Retinal pigment epithelial cell (primary cell): ENCODE results near the gene FAM163B.
"Not testable (repeated sequence)": the region's sequence is repeated elsewhere in the genome, so short reads cannot be mapped to it uniquely, and the experiment has no call there.

Experiments used
- DNase-seq: peaks from one replicate; pipeline ENCODE4 v3.0.0-alpha.2; 2010; ENCODE audit warnings: low read depth
- H3K4me3 ChIP-seq: 2 replicates; pipeline ENCODE4 v1.5.1; 2011; ENCODE audit warnings: mild to moderate bottlenecking, low read length, control low read depth, moderate library complexity
- TF ChIP-seq, protein P1 (sequence below): conservative IDR thresholded peaks from 2 replicates; pipeline ENCODE4 v1.5.1; 2011; ENCODE audit warnings: low read depth, low read length, control low read depth, inconsistent platforms

Gene FAM163B

DNA sequence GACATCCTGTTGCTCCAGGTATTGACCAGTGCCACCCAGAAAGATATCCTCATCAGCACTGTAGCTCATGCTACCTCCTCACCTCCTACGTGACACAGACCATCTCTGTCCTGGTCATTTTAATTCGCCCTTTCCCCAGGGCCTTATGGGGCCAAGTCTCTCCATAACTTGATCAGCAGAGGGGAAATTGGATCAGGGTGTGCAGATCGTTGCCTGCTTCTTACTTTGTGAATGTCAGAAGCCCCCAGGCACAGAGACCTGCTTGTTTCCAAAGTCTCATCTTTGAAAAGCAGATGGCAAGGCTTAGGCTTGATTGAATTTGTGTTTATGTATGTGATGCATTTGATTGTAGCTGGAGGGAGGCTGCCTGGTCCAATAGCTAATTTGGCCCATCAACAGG, 18.2 kb upstream of the FAM163B start:
- DNase-seq = no peak
- TF ChIP-seq, protein P1, sequence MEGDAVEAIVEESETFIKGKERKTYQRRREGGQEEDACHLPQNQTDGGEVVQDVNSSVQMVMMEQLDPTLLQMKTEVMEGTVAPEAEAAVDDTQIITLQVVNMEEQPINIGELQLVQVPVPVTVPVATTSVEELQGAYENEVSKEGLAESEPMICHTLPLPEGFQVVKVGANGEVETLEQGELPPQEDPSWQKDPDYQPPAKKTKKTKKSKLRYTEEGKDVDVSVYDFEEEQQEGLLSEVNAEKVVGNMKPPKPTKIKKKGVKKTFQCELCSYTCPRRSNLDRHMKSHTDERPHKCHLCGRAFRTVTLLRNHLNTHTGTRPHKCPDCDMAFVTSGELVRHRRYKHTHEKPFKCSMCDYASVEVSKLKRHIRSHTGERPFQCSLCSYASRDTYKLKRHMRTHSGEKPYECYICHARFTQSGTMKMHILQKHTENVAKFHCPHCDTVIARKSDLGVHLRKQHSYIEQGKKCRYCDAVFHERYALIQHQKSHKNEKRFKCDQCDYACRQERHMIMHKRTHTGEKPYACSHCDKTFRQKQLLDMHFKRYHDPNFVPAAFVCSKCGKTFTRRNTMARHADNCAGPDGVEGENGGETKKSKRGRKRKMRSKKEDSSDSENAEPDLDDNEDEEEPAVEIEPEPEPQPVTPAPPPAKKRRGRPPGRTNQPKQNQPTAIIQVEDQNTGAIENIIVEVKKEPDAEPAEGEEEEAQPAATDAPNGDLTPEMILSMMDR = no peak

DNA sequence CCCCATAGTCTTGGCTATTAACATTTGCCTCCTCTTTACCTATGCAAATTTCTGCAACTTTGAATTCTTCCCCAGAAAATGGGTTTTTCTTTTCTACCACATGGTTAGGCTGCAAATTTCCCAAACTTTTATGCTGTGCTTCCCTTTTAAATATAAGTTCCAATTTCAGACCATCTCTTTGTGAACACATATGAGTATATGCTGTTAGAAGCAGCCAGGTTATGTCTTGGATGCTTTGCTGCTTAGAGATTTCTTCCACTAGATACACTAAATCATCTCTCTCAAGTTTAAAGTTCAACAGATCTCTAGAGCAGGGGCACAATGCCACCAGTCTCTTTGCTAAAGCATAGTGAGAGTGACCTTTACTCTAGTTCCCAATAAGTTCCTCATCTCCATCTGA, 16.8 kb upstream of the FAM163B start:
- DNase-seq, H3K4me3 ChIP-seq: not testable (repeated sequence)

More for the DNA sequence above, 18.2 kb upstream of the FAM163B start:
- no peak overlapping the region for H3K4me3 ChIP-seq

DNA sequence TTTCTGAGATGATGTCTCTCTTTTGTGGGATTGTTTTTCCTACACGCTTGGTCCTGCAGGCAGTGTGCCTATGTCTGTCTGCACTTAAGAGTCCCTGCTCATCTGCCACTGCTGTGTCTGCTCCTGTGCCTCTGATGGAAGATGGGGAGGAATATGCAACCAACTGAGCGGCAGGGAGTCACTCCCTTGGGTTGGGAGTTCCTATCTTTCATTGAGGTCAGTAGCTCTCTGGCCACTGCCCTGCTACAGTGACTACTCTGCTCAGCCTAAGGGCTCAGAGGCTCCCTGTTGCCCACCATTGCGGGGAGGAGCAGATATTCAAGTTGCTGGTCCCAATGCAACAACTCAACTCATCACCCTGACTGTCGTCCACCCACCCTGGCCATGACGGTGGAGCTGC, 13.4 kb upstream of the FAM163B start:
- DNase-seq = no peak
- no peak overlapping the region for H3K4me3 ChIP-seq
- TF ChIP-seq, protein P1 = no peak

DNA sequence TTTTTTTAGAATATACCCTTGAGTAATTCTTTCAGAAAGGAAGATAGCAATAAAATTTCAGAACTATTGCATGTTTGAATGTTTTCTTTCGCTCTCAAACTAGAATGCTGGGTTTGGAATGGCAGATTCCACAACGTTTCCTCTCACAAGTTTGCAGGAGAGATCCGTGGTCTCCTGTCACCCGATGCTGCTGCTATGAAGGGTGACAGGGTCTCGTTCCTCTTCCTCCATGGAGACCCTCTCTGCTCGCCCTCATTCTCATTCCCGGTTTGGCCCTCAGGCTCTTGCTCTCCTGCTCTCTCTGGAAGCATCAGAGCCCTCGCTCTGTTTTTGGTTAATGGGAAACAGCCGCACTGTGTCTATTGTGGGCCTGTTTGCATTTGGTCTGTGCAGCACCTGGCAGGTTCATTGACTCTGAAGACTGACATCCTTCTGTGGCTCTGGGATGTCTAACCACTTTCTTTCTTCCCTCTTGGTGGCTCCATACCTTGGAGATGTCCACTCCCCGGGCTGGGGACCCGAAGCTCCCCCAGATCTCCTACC, 12.6 kb upstream of the FAM163B start:
- TF ChIP-seq, protein P1 = no peak
- H3K4me3 ChIP-seq = no peak overlapping the region
- no peak for DNase-seq

DNA sequence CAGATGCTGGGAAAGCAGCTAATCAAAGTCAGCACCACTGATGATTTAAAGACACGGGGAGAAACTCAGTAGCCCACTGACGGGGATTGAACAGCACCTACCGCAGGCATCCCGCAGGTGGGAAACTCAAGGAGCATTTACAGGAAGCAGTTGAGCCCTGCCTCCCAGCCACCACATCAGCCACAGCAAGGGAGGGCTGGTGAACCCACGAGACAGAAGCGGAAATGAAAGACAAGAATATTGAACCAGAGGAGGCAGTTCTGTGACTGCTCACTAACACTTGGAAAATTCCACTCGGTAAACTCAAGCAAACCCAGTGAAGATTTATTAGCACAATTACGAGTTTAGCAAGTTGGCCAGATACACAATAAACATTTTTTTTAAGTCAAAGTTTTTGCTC, 10.6 kb upstream of the FAM163B start:
- no peak overlapping the region for H3K4me3 ChIP-seq
- DNase-seq = no peak
- TF ChIP-seq, protein P1 = no peak

DNA sequence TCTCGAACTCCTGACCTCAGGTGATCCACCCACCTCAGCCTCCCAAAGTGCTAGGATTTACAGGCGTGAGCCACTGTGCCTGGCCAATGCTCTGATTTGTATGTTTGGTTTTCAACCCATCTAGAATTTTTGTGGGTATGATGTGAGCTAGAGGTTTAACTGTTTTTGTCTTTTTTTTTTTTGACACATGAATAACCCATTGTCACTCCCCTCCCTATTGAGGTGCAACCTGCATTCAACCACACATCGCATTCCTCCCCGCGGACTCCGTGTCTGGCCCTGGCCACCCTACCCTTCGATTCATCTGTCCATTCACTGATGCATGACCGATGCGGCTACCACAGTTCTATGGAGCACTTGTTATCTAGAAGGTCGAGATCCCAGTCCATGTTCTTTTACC, 9.5 kb upstream of the FAM163B start:
- DNase-seq = no peak
- TF ChIP-seq, protein P1 = no peak
- no peak overlapping the region for H3K4me3 ChIP-seq

DNA sequence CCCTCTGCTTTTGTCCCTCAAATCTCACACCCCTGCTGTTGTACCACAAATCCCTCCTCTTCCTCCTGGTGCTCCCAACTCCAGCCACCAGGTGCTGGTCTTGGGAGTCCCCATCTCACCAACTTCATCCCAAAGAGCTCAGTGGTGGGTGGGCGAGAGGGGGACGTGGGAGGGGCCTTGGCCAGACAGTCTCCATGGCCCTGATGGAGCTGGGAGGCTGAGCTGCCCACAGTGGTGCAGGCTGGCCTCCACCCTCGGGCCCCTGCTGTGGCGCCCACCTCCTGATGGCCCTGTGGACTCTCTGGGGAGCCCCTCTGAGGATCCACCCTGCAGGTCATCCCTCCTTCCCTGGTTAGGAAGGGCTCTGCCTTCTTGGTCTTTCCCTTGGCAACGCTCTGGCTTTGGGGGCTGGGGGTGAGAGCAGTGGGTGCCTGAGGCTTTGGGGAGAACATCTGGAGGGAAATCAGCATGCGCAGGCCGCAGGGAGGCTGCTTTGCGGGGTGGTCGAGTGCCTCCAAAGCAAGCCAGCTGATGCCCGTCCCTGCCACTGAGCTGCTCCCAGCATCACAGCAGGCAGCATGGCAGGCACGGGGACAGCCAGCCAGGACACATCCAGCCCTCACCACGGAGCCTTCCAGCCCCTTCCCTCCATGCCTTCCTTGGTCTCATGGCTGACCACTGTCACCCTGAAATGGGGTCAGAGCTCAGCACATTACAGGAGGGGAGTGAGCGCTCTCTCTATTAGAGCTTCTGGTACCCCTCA, 7.6 kb upstream of the FAM163B start:
- no peak for DNase-seq
- TF ChIP-seq, protein P1 = no peak
- H3K4me3 ChIP-seq = no peak overlapping the region
